Breast epithelium (tissue), 3 donors: ENCODE results near the gene SYMPK.

Experiments
- POLR2AphosphoS5 ChIP-seq, 3 donors: sonication (generic); formaldehyde crosslinking; IDR thresholded peaks; one replicate each; pipeline ENCODE4 v1.6.1; 2017; ENCODE audit warnings: antibody characterized with exemption in 3 of 3
- TF ChIP-seq, protein P1 (sequence below), 3 donors: fragments of 450-650 bp; IDR thresholded peaks; one replicate each; pipeline ENCODE4 v1.5.1; 2016 to 2017; ENCODE audit warnings: antibody characterized with exemption in 3 of 3, mild to moderate bottlenecking in 3 of 3, moderate library complexity in 3 of 3

DNA sequence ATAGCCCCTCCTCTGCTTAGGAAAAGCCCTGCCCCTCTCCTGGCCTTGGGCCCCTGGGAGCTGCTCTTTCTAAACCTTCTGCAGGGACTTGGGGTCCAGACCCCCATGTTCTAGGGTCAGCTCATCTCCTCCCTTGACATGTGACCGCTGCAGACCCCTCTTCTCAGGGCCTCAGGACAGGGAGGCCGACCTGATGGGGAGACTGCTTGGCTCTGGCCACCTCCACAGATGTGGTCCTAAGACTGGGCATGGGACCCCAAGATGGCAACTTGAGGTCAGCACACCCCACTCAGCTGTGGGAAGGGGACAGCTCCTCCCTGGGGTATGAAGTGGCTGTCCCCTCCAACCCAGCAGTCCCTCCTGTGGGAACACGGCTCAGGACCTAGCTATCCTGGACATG lies 90.0 kb downstream of the SYMPK start:
- TF ChIP-seq, protein P1, sequence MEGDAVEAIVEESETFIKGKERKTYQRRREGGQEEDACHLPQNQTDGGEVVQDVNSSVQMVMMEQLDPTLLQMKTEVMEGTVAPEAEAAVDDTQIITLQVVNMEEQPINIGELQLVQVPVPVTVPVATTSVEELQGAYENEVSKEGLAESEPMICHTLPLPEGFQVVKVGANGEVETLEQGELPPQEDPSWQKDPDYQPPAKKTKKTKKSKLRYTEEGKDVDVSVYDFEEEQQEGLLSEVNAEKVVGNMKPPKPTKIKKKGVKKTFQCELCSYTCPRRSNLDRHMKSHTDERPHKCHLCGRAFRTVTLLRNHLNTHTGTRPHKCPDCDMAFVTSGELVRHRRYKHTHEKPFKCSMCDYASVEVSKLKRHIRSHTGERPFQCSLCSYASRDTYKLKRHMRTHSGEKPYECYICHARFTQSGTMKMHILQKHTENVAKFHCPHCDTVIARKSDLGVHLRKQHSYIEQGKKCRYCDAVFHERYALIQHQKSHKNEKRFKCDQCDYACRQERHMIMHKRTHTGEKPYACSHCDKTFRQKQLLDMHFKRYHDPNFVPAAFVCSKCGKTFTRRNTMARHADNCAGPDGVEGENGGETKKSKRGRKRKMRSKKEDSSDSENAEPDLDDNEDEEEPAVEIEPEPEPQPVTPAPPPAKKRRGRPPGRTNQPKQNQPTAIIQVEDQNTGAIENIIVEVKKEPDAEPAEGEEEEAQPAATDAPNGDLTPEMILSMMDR (IDR thresholded peaks at IDR 0.05), result no peak
- TF ChIP-seq POLR2AphosphoS5 (IDR thresholded peaks at IDR 0.05), result no peak
